ENCODE measurements around the gene C2. TPM values are rescaled to one million over a fixed set of nuclear protein-coding genes. Genes with fewer than 3 reads are reported as not detected.
"Not testable (repeated sequence)": the region's sequence is repeated elsewhere in the genome, so short reads cannot be mapped to it uniquely, and the experiment has no call there.

The C2 gene
- polyA plus RNA-seq, 1 experiment: 1.2 TPM

- Histone ChIP-seq H3K4me3 (ENCODE audit: low read depth, low read length) (no peak overlapping the region), H3K27me3 (ENCODE audit: control insufficient read depth, insufficient read depth, low read length) (no peaks in the 10 kb centered on the region), H3K36me3 (ENCODE audit: control insufficient read depth, insufficient read depth, low read length) (no peaks in the 10 kb centered on the region)
- TF ChIP-seq CTCF (IDR thresholded peaks at IDR 0.05; ENCODE audit: insufficient read depth, low read depth, low read length): no peak
- no peak for DNase-seq (ENCODE audit: low read depth)
- ChIA-PET CTCF (interaction anchor here (1.0 to 1.7 kb wide), 2 partner anchors 31 to 45 kb away, joined by 3 to 4 read pairs; no protein-coding TSS in a partner anchor), POLR2A (interaction anchor here (0.6 to 0.7 kb wide), 2 partner anchors 174 to 336 kb away, joined by 5 read pairs; no protein-coding TSS in a partner anchor)
Observed at GRCh38 chr6:31907158-31907813, 20.2 kb upstream of the C2 start.

- H3K4me3 ChIP-seq (ENCODE audit: low read depth, low read length); POLR2A ChIA-PET; H3K36me3 ChIP-seq (ENCODE audit: control insufficient read depth, insufficient read depth, low read length); H3K27me3 ChIP-seq (ENCODE audit: control insufficient read depth, insufficient read depth, low read length); DNase-seq (ENCODE audit: low read depth): not testable (repeated sequence)
- CTCF ChIA-PET: interaction anchor here (1.5 to 1.7 kb wide), 2 partner anchors 8 to 44 kb away, joined by 3 to 4 read pairs; no protein-coding TSS in a partner anchor
Observed at GRCh38 chr6:31908255-31908654, 19.3 kb upstream of the C2 start.

- CTCF ChIA-PET: interaction anchor here (1.5 to 2.3 kb wide), 2 partner anchors 8 to 43 kb away, joined by 3 to 8 read pairs; no protein-coding TSS in a partner anchor
- no peak overlapping the region for H3K4me3 ChIP-seq (ENCODE audit: low read depth, low read length)
- POLR2A ChIA-PET: no interaction called here
- TF ChIP-seq CTCF (IDR thresholded peaks at IDR 0.05; ENCODE audit: insufficient read depth, low read depth, low read length): no peak
- H3K36me3 ChIP-seq (ENCODE audit: control insufficient read depth, insufficient read depth, low read length): no peaks in the 10 kb centered on the region
- H3K27me3 ChIP-seq (ENCODE audit: control insufficient read depth, insufficient read depth, low read length): no peaks in the 10 kb centered on the region
- DNase-seq (ENCODE audit: low read depth): no peak
Observed at GRCh38 chr6:31908791-31909190, 18.7 kb upstream of the C2 start.

- H3K36me3 ChIP-seq (ENCODE audit: control insufficient read depth, insufficient read depth, low read length); H3K4me3 ChIP-seq (ENCODE audit: low read depth, low read length); DNase-seq (ENCODE audit: low read depth); H3K27me3 ChIP-seq (ENCODE audit: control insufficient read depth, insufficient read depth, low read length); POLR2A ChIA-PET: not testable (repeated sequence)
- CTCF ChIA-PET: interaction anchor here (1.5 to 2.3 kb wide), 2 partner anchors 9 to 43 kb away, joined by 3 to 8 read pairs; no protein-coding TSS in a partner anchor
Observed at GRCh38 chr6:31909298-31909697, 18.2 kb upstream of the C2 start.

GRCh38 chr6:31911826-31912585, 15.5 kb upstream of the C2 start:
- no peaks in the 10 kb centered on the region for H3K36me3 ChIP-seq (ENCODE audit: control insufficient read depth, insufficient read depth, low read length)
- H3K4me3 ChIP-seq (ENCODE audit: low read depth, low read length): no peak overlapping the region
- no peaks in the 10 kb centered on the region for H3K27me3 ChIP-seq (ENCODE audit: control insufficient read depth, insufficient read depth, low read length)
- no peak for DNase-seq (ENCODE audit: low read depth)
- POLR2A ChIA-PET: interaction anchor here (0.6 kb wide), 1 partner anchor 331 kb away, joined by 5 read pairs; no protein-coding TSS in a partner anchor
- CTCF ChIA-PET: interaction anchor here (1.4 kb wide), 1 partner anchor 40 kb away, joined by 9 read pairs; no protein-coding TSS in a partner anchor
- TF ChIP-seq CTCF (IDR thresholded peaks at IDR 0.05; ENCODE audit: insufficient read depth, low read depth, low read length): no peak

- H3K36me3 ChIP-seq (ENCODE audit: control insufficient read depth, insufficient read depth, low read length): no peaks in the 10 kb centered on the region
- POLR2A ChIA-PET: no interaction called here
- CTCF ChIA-PET: no interaction called here
Observed at GRCh38 chr6:31915351-31915750, 12.2 kb upstream of the C2 start.

More at GRCh38 chr6:31915351-31915750, 12.2 kb upstream of the C2 start:
- H3K4me3 ChIP-seq (ENCODE audit: low read depth, low read length): no peak overlapping the region
- H3K27me3 ChIP-seq (ENCODE audit: control insufficient read depth, insufficient read depth, low read length): no peaks in the 10 kb centered on the region
- TF ChIP-seq CTCF (IDR thresholded peaks at IDR 0.05; ENCODE audit: insufficient read depth, low read depth, low read length): no peak
- DNase-seq (ENCODE audit: low read depth): no peak
